ENCODE results near the gene CT47C1. TPM values are rescaled to one million over a fixed set of nuclear protein-coding genes. Genes with fewer than 3 reads are reported as not detected.
A peak's percentile ranks its signal among the peaks of the same experiment; 100 is the strongest.

CT47C1 gene
- total RNA-seq, 1 donor: not detected

GRCh38 chrX:119095936-119096335, 23.1 kb downstream of the CT47C1 start:
- no peaks in the 10 kb centered on the region for H3K79me2 ChIP-seq (ENCODE audit: insufficient read depth, low read length)
- H4K20me1 ChIP-seq (ENCODE audit: insufficient read depth, low read length): no peaks in the 10 kb centered on the region
- no peak overlapping the region for H3K4me3 ChIP-seq (ENCODE audit: insufficient read depth, low read length)
- H3K36me3 ChIP-seq (ENCODE audit: insufficient read depth, low read length): no peaks in the 10 kb centered on the region
- TF ChIP-seq CTCF (IDR thresholded peaks at IDR 0.05; ENCODE audit: extremely low read depth, low read depth, low read length): no peak
- H3K4me2 ChIP-seq (ENCODE audit: insufficient read depth, low read length): no peak overlapping the region
- H3K4me1 ChIP-seq (ENCODE audit: insufficient read depth, low read length): peaks cover 4% of the 10 kb centered on the region
- no peak overlapping the region for H2AFZ ChIP-seq (ENCODE audit: low read length)
- DNase-seq (ENCODE audit: insufficient read length, low spot score, missing footprints): no peak
- no peaks in the 10 kb centered on the region for H3K9me3 ChIP-seq (ENCODE audit: low read depth, low read length)
- H3K27ac ChIP-seq (ENCODE audit: low read depth, low read length): no peak overlapping the region
- H3K27me3 ChIP-seq (ENCODE audit: insufficient read depth, low read length): peaks cover 20% of the 10 kb centered on the region

DNA sequence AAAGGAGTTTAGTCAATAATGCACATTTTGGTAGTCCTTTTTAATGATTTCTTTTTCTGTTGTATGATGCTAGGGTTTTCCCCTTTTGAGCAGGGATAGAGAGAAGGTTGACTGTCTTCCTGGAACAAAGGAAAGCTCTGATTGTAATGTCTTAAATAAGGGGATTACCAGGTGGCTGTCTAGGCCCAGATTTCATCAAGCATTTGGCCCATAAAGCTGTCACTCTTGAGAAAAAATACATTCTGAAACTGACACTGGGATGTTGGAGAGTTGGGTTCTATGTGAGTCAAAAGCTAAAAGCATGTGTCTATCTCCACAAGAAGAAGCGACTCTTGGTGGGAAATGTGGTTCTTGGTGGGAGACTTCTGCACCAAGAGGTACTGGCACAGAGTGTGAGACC, 28.4 kb downstream of the CT47C1 start:
- no peaks in the 10 kb centered on the region for H3K79me2 ChIP-seq (ENCODE audit: insufficient read depth, low read length)
- H3K27ac ChIP-seq (ENCODE audit: low read depth, low read length): no peak overlapping the region
- H3K4me1 ChIP-seq (ENCODE audit: insufficient read depth, low read length): no peaks in the 10 kb centered on the region
- TF ChIP-seq CTCF (IDR thresholded peaks at IDR 0.05; ENCODE audit: extremely low read depth, low read depth, low read length): no peak
- no peaks in the 10 kb centered on the region for H3K9me3 ChIP-seq (ENCODE audit: low read depth, low read length)
- no peaks in the 10 kb centered on the region for H3K36me3 ChIP-seq (ENCODE audit: insufficient read depth, low read length)
- no peak overlapping the region for H2AFZ ChIP-seq (ENCODE audit: low read length)
- H3K4me3 ChIP-seq (ENCODE audit: insufficient read depth, low read length): no peak overlapping the region
- no peaks in the 10 kb centered on the region for H4K20me1 ChIP-seq (ENCODE audit: insufficient read depth, low read length)
- no peak for DNase-seq (ENCODE audit: insufficient read length, low spot score, missing footprints)
- H3K4me2 ChIP-seq (ENCODE audit: insufficient read depth, low read length): no peak overlapping the region
- H3K27me3 ChIP-seq (ENCODE audit: insufficient read depth, low read length): peaks cover 22% of the 10 kb centered on the region

GRCh38 chrX:119105826-119106225, 33.0 kb downstream of the CT47C1 start:
- Histone ChIP-seq H3K4me2 (ENCODE audit: insufficient read depth, low read length) (no peak overlapping the region), H3K36me3 (ENCODE audit: insufficient read depth, low read length) (no peaks in the 10 kb centered on the region), H3K27me3 (ENCODE audit: insufficient read depth, low read length) (peaks cover 10% of the 10 kb centered on the region), H3K4me3 (ENCODE audit: insufficient read depth, low read length) (no peak overlapping the region), H3K9me3 (ENCODE audit: low read depth, low read length) (no peaks in the 10 kb centered on the region), H2AFZ (ENCODE audit: low read length) (no peak overlapping the region), H3K79me2 (ENCODE audit: insufficient read depth, low read length) (no peaks in the 10 kb centered on the region), H3K4me1 (ENCODE audit: insufficient read depth, low read length) (no peaks in the 10 kb centered on the region), H4K20me1 (ENCODE audit: insufficient read depth, low read length) (no peaks in the 10 kb centered on the region), H3K27ac (ENCODE audit: low read depth, low read length) (no peak overlapping the region)
- peak; percentile 58 for DNase-seq (ENCODE audit: insufficient read length, low spot score, missing footprints)
- TF ChIP-seq CTCF (IDR thresholded peaks at IDR 0.05; ENCODE audit: extremely low read depth, low read depth, low read length): no peak

- Histone ChIP-seq H3K27me3 (ENCODE audit: insufficient read depth, low read length) (peaks cover 8% of the 10 kb centered on the region), H2AFZ (ENCODE audit: low read length) (no peak overlapping the region), H3K36me3 (ENCODE audit: insufficient read depth, low read length) (no peaks in the 10 kb centered on the region), H3K79me2 (ENCODE audit: insufficient read depth, low read length) (no peaks in the 10 kb centered on the region), H3K4me3 (ENCODE audit: insufficient read depth, low read length) (no peak overlapping the region), H3K27ac (ENCODE audit: low read depth, low read length) (no peak overlapping the region), H3K4me2 (ENCODE audit: insufficient read depth, low read length) (no peak overlapping the region), H3K9me3 (ENCODE audit: low read depth, low read length) (no peaks in the 10 kb centered on the region), H4K20me1 (ENCODE audit: insufficient read depth, low read length) (no peaks in the 10 kb centered on the region), H3K4me1 (ENCODE audit: insufficient read depth, low read length) (no peaks in the 10 kb centered on the region)
- no peak for TF ChIP-seq CTCF (IDR thresholded peaks at IDR 0.05; ENCODE audit: extremely low read depth, low read depth, low read length)
- no peak for DNase-seq (ENCODE audit: insufficient read length, low spot score, missing footprints)
Observed at GRCh38 chrX:119107206-119107605, 34.4 kb downstream of the CT47C1 start.
